ENCODE data around the gene SLC37A1.
A peak's percentile ranks its signal among the peaks of the same experiment; 100 is the strongest.

The SLC37A1 gene

GRCh38 chr21:42490720-42491119, 22.9 kb upstream of the SLC37A1 start:
- TF ChIP-seq CTCF (IDR thresholded peaks at IDR 0.05; ENCODE audit: insufficient read depth, low read depth, low read length, missing control alignments): no peak
- no peak for DNase-seq (ENCODE audit: low read depth)
- no peak overlapping the region for H3K4me3 ChIP-seq (ENCODE audit: low read depth, low read length)

- no peak for TF ChIP-seq CTCF (IDR thresholded peaks at IDR 0.05; ENCODE audit: insufficient read depth, low read depth, low read length, missing control alignments)
- no peak for DNase-seq (ENCODE audit: low read depth)
- no peak overlapping the region for H3K4me3 ChIP-seq (ENCODE audit: low read depth, low read length)
Observed at GRCh38 chr21:42491328-42491727, 22.3 kb upstream of the SLC37A1 start.

GRCh38 chr21:42492201-42492600, 21.5 kb upstream of the SLC37A1 start:
- no peak for TF ChIP-seq CTCF (IDR thresholded peaks at IDR 0.05; ENCODE audit: insufficient read depth, low read depth, low read length, missing control alignments)
- no peak overlapping the region for H3K4me3 ChIP-seq (ENCODE audit: low read depth, low read length)
- no peak for DNase-seq (ENCODE audit: low read depth)

- TF ChIP-seq CTCF (IDR thresholded peaks at IDR 0.05; ENCODE audit: insufficient read depth, low read depth, low read length, missing control alignments): no peak
- H3K4me3 ChIP-seq (ENCODE audit: low read depth, low read length): no peak overlapping the region
- DNase-seq (ENCODE audit: low read depth): no peak
Observed at GRCh38 chr21:42493109-42494060, 20.3 kb upstream of the SLC37A1 start.

- no peak for DNase-seq (ENCODE audit: low read depth)
- TF ChIP-seq CTCF (IDR thresholded peaks at IDR 0.05; ENCODE audit: insufficient read depth, low read depth, low read length, missing control alignments): no peak
- H3K4me3 ChIP-seq (ENCODE audit: low read depth, low read length): no peak overlapping the region
Observed at GRCh38 chr21:42495027-42495426, 18.6 kb upstream of the SLC37A1 start.

GRCh38 chr21:42495765-42496119, 17.9 kb upstream of the SLC37A1 start:
- TF ChIP-seq CTCF (IDR thresholded peaks at IDR 0.05; ENCODE audit: insufficient read depth, low read depth, low read length, missing control alignments): no peak
- H3K4me3 ChIP-seq (ENCODE audit: low read depth, low read length): peak overlapping the region; percentile 94
- DNase-seq (ENCODE audit: low read depth): no peak

All from GM12865 (cell line).